HL-60 (cell line): ENCODE results near the gene GABBR2.

Source experiments
- DNase-seq, 2 experiments: peaks; one replicate each; pipeline ENCODE4 v3.0.0-alpha.2; 2010 to 2020; ENCODE audit warnings: low read depth in 1 of 2, low spot score in 1 of 2
- H3K27ac ChIP-seq: fragments of 250-450 bp; sonication (Bioruptor Pico); replicated peaks from 2 replicates; pipeline ENCODE4 v1.5.1; 2020; ENCODE audit warnings: mild to moderate bottlenecking, moderate library complexity
- H3K27me3 ChIP-seq: fragments of 250-450 bp; sonication (Bioruptor Pico); 2 replicates; pipeline ENCODE4 v1.5.1; 2021; ENCODE audit warnings: mild to moderate bottlenecking, moderate library complexity; ENCODE audit not compliant: insufficient read depth, poor library complexity, severe bottlenecking
- H3K4me3 ChIP-seq: replicated peaks from 2 replicates; pipeline ENCODE4 v1.5.1; 2011; ENCODE audit warnings: mild to moderate bottlenecking, control low read depth, low read length; ENCODE audit not compliant: insufficient read depth
- GABPA ChIP-seq: IDR thresholded peaks from 2 replicates; pipeline ENCODE4 v1.6.1; 2012; ENCODE audit warnings: low read depth
- POLR2AphosphoS5 ChIP-seq: IDR thresholded peaks from 2 replicates; pipeline ENCODE4 v1.6.1; 2012; ENCODE audit warnings: low read depth
- SPI1 ChIP-seq: IDR thresholded peaks from 2 replicates; pipeline ENCODE4 v1.6.1; 2012; ENCODE audit warnings: low read depth, mild to moderate bottlenecking, borderline replicate concordance
- TF ChIP-seq, protein P1 (sequence below): IDR thresholded peaks from 2 replicates; pipeline ENCODE4 v1.6.1; 2012; ENCODE audit warnings: low read depth; ENCODE audit not compliant: insufficient replicate concordance
- TF ChIP-seq, protein P2 (sequence below): IDR thresholded peaks from one replicate; pipeline ENCODE4 v1.5.1; 2011; ENCODE audit warnings: low read length, control low read depth, inconsistent platforms; ENCODE audit not compliant: insufficient read depth

GABBR2 gene

DNA sequence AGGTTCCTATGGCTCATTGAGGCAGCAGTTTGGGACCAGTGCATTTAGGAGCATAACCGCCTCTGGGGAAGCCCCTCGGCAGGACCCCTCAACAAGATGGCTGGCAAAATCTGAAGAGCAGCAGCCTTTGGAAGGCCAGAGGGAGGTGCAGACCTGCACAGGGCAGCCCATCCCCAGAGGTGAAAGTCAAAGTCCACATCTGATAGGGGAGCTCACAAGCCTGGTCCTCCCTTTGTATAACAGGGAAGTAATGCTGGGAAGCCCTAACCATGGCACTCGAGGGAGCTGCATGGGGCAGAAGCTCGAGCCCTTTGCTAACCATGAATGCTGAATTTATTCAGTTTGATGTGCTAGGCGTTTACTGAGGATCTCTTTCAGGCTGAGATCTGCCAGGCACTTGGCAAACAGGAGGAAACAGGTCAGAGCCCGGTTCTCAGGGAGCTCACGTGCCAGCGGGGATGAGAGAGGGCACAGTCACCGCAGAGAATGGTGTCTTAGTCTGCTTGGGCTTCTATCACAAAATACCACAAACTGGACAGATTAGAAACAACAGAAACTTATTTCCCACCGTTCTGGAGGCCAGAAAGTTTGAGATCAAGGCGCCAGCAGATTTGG lies 114.1 kb downstream of the GABBR2 start:
- no peak overlapping the region for H3K4me3 ChIP-seq
- TF ChIP-seq POLR2AphosphoS5 (no peak), GABPA (no peak), SPI1 (no peak)
- TF ChIP-seq, protein P1, sequence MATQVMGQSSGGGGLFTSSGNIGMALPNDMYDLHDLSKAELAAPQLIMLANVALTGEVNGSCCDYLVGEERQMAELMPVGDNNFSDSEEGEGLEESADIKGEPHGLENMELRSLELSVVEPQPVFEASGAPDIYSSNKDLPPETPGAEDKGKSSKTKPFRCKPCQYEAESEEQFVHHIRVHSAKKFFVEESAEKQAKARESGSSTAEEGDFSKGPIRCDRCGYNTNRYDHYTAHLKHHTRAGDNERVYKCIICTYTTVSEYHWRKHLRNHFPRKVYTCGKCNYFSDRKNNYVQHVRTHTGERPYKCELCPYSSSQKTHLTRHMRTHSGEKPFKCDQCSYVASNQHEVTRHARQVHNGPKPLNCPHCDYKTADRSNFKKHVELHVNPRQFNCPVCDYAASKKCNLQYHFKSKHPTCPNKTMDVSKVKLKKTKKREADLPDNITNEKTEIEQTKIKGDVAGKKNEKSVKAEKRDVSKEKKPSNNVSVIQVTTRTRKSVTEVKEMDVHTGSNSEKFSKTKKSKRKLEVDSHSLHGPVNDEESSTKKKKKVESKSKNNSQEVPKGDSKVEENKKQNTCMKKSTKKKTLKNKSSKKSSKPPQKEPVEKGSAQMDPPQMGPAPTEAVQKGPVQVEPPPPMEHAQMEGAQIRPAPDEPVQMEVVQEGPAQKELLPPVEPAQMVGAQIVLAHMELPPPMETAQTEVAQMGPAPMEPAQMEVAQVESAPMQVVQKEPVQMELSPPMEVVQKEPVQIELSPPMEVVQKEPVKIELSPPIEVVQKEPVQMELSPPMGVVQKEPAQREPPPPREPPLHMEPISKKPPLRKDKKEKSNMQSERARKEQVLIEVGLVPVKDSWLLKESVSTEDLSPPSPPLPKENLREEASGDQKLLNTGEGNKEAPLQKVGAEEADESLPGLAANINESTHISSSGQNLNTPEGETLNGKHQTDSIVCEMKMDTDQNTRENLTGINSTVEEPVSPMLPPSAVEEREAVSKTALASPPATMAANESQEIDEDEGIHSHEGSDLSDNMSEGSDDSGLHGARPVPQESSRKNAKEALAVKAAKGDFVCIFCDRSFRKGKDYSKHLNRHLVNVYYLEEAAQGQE: no peak
- TF ChIP-seq, protein P2, sequence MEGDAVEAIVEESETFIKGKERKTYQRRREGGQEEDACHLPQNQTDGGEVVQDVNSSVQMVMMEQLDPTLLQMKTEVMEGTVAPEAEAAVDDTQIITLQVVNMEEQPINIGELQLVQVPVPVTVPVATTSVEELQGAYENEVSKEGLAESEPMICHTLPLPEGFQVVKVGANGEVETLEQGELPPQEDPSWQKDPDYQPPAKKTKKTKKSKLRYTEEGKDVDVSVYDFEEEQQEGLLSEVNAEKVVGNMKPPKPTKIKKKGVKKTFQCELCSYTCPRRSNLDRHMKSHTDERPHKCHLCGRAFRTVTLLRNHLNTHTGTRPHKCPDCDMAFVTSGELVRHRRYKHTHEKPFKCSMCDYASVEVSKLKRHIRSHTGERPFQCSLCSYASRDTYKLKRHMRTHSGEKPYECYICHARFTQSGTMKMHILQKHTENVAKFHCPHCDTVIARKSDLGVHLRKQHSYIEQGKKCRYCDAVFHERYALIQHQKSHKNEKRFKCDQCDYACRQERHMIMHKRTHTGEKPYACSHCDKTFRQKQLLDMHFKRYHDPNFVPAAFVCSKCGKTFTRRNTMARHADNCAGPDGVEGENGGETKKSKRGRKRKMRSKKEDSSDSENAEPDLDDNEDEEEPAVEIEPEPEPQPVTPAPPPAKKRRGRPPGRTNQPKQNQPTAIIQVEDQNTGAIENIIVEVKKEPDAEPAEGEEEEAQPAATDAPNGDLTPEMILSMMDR: no peak
- H3K27me3 ChIP-seq: no peaks in the 10 kb centered on the region
- no peak for DNase-seq
- H3K27ac ChIP-seq: no peak overlapping the region

DNA sequence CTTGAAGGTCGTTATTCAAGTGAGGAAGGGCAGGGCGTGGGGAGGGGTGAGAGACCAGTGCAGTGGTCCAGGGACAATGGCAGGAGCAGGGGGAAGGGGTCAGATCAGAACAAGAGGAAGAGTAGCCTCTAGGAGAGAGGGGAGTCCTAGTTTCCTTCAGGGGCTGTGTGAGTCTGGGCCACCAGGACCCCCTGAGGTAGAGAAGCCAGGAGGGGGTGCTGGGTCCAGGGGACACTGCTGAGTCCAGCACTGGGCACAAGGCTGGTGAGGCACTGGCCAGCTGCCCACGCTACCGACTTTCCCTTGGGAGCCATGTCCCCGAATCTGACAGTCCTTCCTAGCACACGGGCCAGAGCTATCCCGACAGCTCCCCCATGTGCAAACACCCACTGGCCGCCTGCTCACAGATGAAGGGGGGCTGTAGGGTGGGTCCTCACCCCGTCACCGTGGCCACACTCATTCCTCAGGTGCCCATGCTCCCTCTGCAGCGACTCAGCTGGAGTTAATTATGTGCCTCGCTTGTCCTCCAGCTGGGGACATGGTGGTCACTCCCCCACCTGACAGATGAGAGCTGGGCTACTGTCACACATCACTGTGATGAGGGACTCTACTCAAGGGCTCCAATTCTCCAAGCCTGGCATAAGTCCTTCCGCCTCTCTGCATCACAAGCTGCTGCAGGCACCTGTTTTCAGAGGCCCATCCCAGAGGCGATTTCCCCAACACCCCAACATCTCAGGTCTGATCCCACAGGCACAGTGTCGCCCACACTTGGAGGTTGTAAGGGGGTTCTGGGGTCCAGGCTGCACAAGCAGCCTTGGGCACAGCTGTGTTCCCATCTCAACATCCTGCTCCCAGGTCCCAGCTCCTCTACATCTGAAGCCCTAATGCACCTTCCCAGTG lies 115.1 kb downstream of the GABBR2 start:
- Histone ChIP-seq H3K27ac (no peak overlapping the region), H3K27me3 (no peaks in the 10 kb centered on the region), H3K4me3 (no peak overlapping the region)
- TF ChIP-seq, protein P2: no peak
- TF ChIP-seq, protein P1: no peak
- TF ChIP-seq POLR2AphosphoS5 (no peak), SPI1 (no peak), GABPA (no peak)
- DNase-seq: no peak

DNA sequence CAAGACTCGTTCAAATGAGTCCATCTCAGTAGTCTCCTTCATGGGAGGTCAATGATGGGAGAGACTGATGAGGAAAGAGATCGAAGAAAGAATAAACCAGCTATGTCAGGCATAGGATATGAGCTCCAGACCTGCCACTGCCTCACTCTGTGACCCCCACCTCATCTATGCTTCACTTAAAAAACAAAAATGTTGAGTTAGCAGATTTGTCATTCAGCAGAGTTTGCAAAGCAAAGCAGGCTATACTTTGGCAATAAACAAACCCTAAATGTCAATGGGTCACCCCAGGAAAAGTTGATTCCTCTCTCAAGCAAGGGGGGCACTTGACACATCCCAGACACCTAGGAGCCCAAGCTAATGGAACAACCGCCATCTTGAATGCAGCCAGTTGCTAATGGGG lies 117.0 kb downstream of the GABBR2 start:
- Histone ChIP-seq H3K27me3 (peaks cover 10% of the 10 kb centered on the region), H3K4me3 (no peak overlapping the region), H3K27ac (no peak overlapping the region)
- no peak for TF ChIP-seq SPI1
- no peak for TF ChIP-seq GABPA
- TF ChIP-seq POLR2AphosphoS5: no peak
- TF ChIP-seq, protein P1: no peak
- TF ChIP-seq, protein P2: no peak
- no peak for DNase-seq
